Neural progenitor cell (in vitro differentiated cells): ENCODE data around the gene NGB. TPM values are rescaled to one million over a fixed set of nuclear protein-coding genes. Genes with fewer than 3 reads are reported as not detected.

Source experiments
- DNase-seq: peaks from one replicate; pipeline ENCODE4 v3.0.0-alpha.2; 2016; ENCODE audit warnings: low spot score
- H2AFZ ChIP-seq: fragments of 200-600 bp; sonication (generic); replicated peaks from 2 replicates; pipeline ENCODE4 v1.6.1; 2016; ENCODE audit warnings: antibody characterized with exemption
- H3F3A ChIP-seq: fragments of 200-600 bp; sonication (generic); 2 replicates; pipeline ENCODE4 v1.6.1; 2016; ENCODE audit warnings: antibody characterized with exemption, low read depth
- H3K27ac ChIP-seq: fragments of 200-600 bp; sonication (generic); 2 replicates; pipeline ENCODE4 v1.5.1; 2016; ENCODE audit warnings: mild to moderate bottlenecking
- H3K27me3 ChIP-seq: fragments of 200-600 bp; sonication (generic); 2 replicates; pipeline ENCODE4 v1.6.1; 2016; ENCODE audit warnings: mild to moderate bottlenecking, moderate library complexity
- H3K36me3 ChIP-seq: fragments of 200-600 bp; sonication (generic); 2 replicates; pipeline ENCODE4 v1.5.1; 2016
- H3K4me1 ChIP-seq: fragments of 200-600 bp; sonication (generic); 2 replicates; pipeline ENCODE4 v1.6.1; 2016; ENCODE audit warnings: mixed run types
- H3K4me2 ChIP-seq: fragments of 200-600 bp; sonication (generic); 2 replicates; pipeline ENCODE4 v1.6.1; 2016
- H3K4me3 ChIP-seq: fragments of 200-600 bp; sonication (generic); 2 replicates; pipeline ENCODE4 v1.5.1; 2016
- H3K79me2 ChIP-seq: fragments of 200-600 bp; sonication (generic); 2 replicates; pipeline ENCODE4 v1.6.1; 2016; ENCODE audit warnings: low read depth
- H3K9ac ChIP-seq: fragments of 200-600 bp; sonication (generic); 2 replicates; pipeline ENCODE4 v1.6.1; 2016
- H3K9me3 ChIP-seq: fragments of 200-600 bp; sonication (generic); 2 replicates; pipeline ENCODE4 v1.5.1; 2016; ENCODE audit warnings: low read depth
- H4K20me1 ChIP-seq: fragments of 200-600 bp; sonication (generic); 2 replicates; pipeline ENCODE4 v1.6.1; 2016; ENCODE audit warnings: low read depth
- H3K27ac Mint-ChIP-seq: 3 replicates; pipeline ENCODE4 v1.8.0; 2021; ENCODE audit warnings: mixed read lengths
- H3K27me3 Mint-ChIP-seq: 2 replicates; pipeline ENCODE4 v1.8.0; 2022; ENCODE audit warnings: low read depth, mild to moderate bottlenecking, inconsistent platforms, moderate library complexity, mixed read lengths; ENCODE audit not compliant: insufficient read depth
- H3K36me3 Mint-ChIP-seq: 3 replicates; pipeline ENCODE4 v1.8.0; 2021; ENCODE audit warnings: mixed read lengths
- H3K4me1 Mint-ChIP-seq: 3 replicates; pipeline ENCODE4 v1.8.0; 2021; ENCODE audit warnings: mixed read lengths
- H3K4me3 Mint-ChIP-seq: 3 replicates; pipeline ENCODE4 v1.8.0; 2021; ENCODE audit warnings: mild to moderate bottlenecking, moderate library complexity, mixed read lengths
- H3K9me3 Mint-ChIP-seq: 3 replicates; pipeline ENCODE4 v1.8.0; 2020; ENCODE audit warnings: mixed read lengths
- EZH2 ChIP-seq: fragments of 200-600 bp; sonication (generic); IDR thresholded peaks from 2 replicates; pipeline ENCODE4 v1.6.1; 2017; ENCODE audit warnings: antibody characterized with exemption, mild to moderate bottlenecking, moderate library complexity
- EZH2phosphoT487 ChIP-seq: fragments of 200-600 bp; sonication (generic); IDR thresholded peaks from 2 replicates; pipeline ENCODE4 v1.6.1; 2017; ENCODE audit warnings: antibody characterized with exemption
- total RNA-seq: library from RNA; depleted of rRNA; stranded (reverse); fragments of >200 nt; gene quantifications from 2 replicates; pipeline ENCODE4 v1.2.3, GENCODE V29; 2015; ENCODE audit warnings: low replicate concordance
- TF ChIP-seq, protein P1 (sequence below): fragments of 200-600 bp; sonication (generic); IDR thresholded peaks from 2 replicates; pipeline ENCODE4 v1.5.1; 2017; ENCODE audit warnings: antibody characterized with exemption, mild to moderate bottlenecking

The NGB gene
- total RNA-seq, 1 donor from 2014 or later, result not detected

DNA sequence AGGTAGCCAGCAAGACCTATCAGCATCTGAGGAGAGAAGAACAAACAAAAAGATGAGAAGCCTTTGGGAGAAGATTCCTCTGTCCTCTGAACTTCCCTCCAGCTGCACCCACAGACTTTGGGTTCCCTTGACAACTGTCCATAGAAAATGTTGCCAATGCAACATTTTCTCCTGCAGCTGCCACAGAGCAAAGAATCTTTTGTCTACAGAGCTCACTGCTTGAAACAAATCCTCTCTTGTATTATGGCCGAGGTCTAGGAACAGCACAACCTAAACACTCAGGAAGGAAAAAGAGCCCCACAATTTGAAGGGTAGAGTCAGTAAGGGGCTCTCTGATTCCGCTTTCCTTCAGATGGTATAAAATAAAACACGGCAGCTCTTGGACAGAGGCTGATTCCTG, 35.4 kb upstream of the NGB start:
- Histone ChIP-seq H3K4me3 (peak overlapping the region; percentile 22), H3K79me2 (no peaks in the 10 kb centered on the region), H3K36me3 (no peaks in the 10 kb centered on the region), H3K9me3 (no peaks in the 10 kb centered on the region), H2AFZ (no peak overlapping the region), H3K27ac (peak overlapping the region; percentile 77), H3F3A (peaks cover 9% of the 10 kb centered on the region), H3K4me2 (peak overlapping the region; percentile 68), H3K27me3 (no peaks in the 10 kb centered on the region), H4K20me1 (no peaks in the 10 kb centered on the region), H3K9ac (no peak overlapping the region), H3K4me1 (peaks cover 18% of the 10 kb centered on the region)
- Mint-ChIP-seq H3K27me3 (no peaks in the 10 kb centered on the region), H3K4me3 (peak overlapping the region; percentile 42), H3K27ac (peak overlapping the region; percentile 98), H3K4me1 (peaks cover 31% of the 10 kb centered on the region), H3K9me3 (no peaks in the 10 kb centered on the region), H3K36me3 (peaks cover 19% of the 10 kb centered on the region)
- TF ChIP-seq EZH2phosphoT487 (no peak), EZH2 (no peak)
- TF ChIP-seq, protein P1, sequence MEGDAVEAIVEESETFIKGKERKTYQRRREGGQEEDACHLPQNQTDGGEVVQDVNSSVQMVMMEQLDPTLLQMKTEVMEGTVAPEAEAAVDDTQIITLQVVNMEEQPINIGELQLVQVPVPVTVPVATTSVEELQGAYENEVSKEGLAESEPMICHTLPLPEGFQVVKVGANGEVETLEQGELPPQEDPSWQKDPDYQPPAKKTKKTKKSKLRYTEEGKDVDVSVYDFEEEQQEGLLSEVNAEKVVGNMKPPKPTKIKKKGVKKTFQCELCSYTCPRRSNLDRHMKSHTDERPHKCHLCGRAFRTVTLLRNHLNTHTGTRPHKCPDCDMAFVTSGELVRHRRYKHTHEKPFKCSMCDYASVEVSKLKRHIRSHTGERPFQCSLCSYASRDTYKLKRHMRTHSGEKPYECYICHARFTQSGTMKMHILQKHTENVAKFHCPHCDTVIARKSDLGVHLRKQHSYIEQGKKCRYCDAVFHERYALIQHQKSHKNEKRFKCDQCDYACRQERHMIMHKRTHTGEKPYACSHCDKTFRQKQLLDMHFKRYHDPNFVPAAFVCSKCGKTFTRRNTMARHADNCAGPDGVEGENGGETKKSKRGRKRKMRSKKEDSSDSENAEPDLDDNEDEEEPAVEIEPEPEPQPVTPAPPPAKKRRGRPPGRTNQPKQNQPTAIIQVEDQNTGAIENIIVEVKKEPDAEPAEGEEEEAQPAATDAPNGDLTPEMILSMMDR, result no peak
- DNase-seq, result peak; percentile 34

DNA sequence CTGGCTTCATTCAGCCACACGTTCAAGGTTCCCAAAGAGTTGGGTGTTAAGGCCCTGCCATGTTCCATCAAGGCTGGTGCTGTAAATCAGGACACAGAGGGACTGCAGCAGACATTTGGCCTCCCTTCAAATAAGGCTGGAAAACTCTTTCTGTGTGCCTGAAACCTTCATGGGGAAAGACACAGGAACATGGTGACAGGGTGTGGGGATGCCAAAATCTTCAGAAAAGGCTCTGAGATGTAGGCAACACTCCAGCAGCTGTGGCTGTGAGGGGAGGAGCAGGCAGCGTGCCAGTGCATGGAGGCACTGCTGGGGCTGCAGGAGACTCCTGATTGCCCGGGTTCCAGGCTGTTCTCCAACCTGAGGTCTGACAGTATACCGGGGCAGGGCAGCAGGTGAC, 34.7 kb upstream of the NGB start:
- Mint-ChIP-seq H3K4me3 (no peak overlapping the region), H3K9me3 (no peaks in the 10 kb centered on the region), H3K27me3 (no peaks in the 10 kb centered on the region), H3K36me3 (peaks cover 16% of the 10 kb centered on the region), H3K27ac (no peak overlapping the region), H3K4me1 (peaks cover 33% of the 10 kb centered on the region)
- H3K4me1 ChIP-seq, result peaks cover 18% of the 10 kb centered on the region
- no peaks in the 10 kb centered on the region for H3K36me3 ChIP-seq
- no peak overlapping the region for H3K9ac ChIP-seq
- no peak overlapping the region for H2AFZ ChIP-seq
- no peaks in the 10 kb centered on the region for H3K9me3 ChIP-seq
- H3K79me2 ChIP-seq, result no peaks in the 10 kb centered on the region
- H3K4me2 ChIP-seq, result no peak overlapping the region
- DNase-seq, result no peak
- H3F3A ChIP-seq, result peaks cover 9% of the 10 kb centered on the region
- H4K20me1 ChIP-seq, result peaks cover 3% of the 10 kb centered on the region
- no peak overlapping the region for H3K27ac ChIP-seq
- H3K4me3 ChIP-seq, result no peak overlapping the region
- no peaks in the 10 kb centered on the region for H3K27me3 ChIP-seq
- TF ChIP-seq, protein P1, result no peak
- TF ChIP-seq EZH2phosphoT487 (no peak), EZH2 (no peak)

DNA sequence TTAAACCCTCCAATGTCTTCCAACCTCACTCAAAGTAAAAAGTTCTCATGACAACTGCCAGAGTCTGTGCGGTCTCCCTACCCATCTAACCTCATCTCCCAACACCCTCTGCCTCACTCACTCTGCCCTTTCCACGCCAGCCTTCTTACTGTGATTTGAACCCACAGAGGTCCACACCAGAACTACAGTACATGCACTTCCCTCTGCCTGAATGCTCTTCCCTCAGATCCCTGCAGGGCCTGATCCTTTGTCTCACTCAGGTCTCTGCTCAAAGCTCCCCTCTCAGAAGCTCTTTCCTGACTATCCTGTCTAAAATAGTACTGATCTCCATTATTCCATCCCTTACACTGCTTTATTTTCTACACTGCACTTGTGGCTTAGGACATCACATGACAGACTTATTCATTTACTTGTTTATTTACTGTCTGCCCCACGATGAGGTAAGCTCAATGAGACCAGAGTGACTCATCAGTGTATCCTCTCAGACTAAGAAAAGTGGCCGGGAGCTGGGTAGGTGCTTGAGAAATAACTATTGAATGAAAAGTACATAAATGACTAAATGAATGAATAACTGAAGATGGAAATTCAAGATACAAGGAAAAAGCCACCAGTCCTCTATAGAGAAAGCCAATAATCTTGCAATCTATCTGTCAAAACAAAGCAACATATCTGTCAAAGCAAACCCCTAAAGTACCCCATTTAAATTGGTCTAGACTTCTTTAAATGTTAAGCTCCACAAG, 32.6 kb upstream of the NGB start:
- H3K27me3 ChIP-seq, result no peaks in the 10 kb centered on the region
- no peaks in the 10 kb centered on the region for H3K27me3 Mint-ChIP-seq
- H3K9me3 ChIP-seq, result no peaks in the 10 kb centered on the region
- no peak overlapping the region for H3K4me2 ChIP-seq
- no peak for DNase-seq
- TF ChIP-seq EZH2phosphoT487 (no peak), EZH2 (no peak)
- TF ChIP-seq, protein P1, result no peak
- peaks cover 9% of the 10 kb centered on the region for H3F3A ChIP-seq
- no peaks in the 10 kb centered on the region for H3K36me3 ChIP-seq
- H3K4me1 ChIP-seq, result peaks cover 18% of the 10 kb centered on the region
- H3K4me3 Mint-ChIP-seq, result no peak overlapping the region
- no peaks in the 10 kb centered on the region for H3K9me3 Mint-ChIP-seq
- no peak overlapping the region for H3K27ac Mint-ChIP-seq
- H3K9ac ChIP-seq, result no peak overlapping the region
- H4K20me1 ChIP-seq, result peaks cover 4% of the 10 kb centered on the region
- H3K4me1 Mint-ChIP-seq, result peaks cover 31% of the 10 kb centered on the region
- H3K4me3 ChIP-seq, result no peak overlapping the region
- no peak overlapping the region for H3K27ac ChIP-seq
- no peaks in the 10 kb centered on the region for H3K79me2 ChIP-seq
- peaks cover 17% of the 10 kb centered on the region for H3K36me3 Mint-ChIP-seq
- H2AFZ ChIP-seq, result no peak overlapping the region
